ENCODE results near the gene USP9Y. TPM values are rescaled to one million over a fixed set of nuclear protein-coding genes. Genes with fewer than 3 reads are reported as not detected.
A peak's percentile ranks its signal among the peaks of the same experiment; 100 is the strongest.

USP9Y gene
- total and polyA plus RNA-seq, 10 donors = 0.17 to 33.5 (median 24.5) TPM; not detected in 5

DNA sequence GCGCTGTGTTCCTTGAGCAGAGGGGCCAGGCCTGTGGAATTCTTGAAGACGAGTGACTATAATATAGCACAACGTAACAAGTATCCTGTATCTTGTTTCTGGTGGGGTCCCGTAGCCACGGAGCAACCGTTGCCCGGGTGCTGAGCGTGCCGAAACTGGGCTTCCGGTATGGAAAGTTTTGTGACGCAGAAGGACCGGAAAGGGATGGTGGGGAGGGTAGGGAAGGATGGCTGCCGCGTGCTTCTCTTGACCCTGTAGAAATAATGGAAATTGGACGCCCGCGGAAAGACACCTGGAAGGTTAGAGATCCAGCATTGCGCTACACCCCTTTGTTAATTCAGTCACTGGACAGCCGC, 204.5 kb downstream of the USP9Y start:
- Histone ChIP-seq H3K4me3 (peak overlapping the region in 3 of 8 donors; percentile 52 to 62 (median 57)), H3K27me3 (replicated peaks in 1 of 7) (no peaks in the 10 kb centered on the region), H3K36me3 (peaks cover 0 to 14% (median 0%) of the 10 kb centered on the region in 6 donors), H3K9me3 (no peaks in the 10 kb centered on the region), H3K4me1 (peaks cover 0 to 45% (median 13%) of the 10 kb centered on the region in 6 donors), H3K27ac (peak overlapping the region in 3 of 8 donors; percentile 96 to 97 (median 96))
- TF ChIP-seq, protein P1, sequence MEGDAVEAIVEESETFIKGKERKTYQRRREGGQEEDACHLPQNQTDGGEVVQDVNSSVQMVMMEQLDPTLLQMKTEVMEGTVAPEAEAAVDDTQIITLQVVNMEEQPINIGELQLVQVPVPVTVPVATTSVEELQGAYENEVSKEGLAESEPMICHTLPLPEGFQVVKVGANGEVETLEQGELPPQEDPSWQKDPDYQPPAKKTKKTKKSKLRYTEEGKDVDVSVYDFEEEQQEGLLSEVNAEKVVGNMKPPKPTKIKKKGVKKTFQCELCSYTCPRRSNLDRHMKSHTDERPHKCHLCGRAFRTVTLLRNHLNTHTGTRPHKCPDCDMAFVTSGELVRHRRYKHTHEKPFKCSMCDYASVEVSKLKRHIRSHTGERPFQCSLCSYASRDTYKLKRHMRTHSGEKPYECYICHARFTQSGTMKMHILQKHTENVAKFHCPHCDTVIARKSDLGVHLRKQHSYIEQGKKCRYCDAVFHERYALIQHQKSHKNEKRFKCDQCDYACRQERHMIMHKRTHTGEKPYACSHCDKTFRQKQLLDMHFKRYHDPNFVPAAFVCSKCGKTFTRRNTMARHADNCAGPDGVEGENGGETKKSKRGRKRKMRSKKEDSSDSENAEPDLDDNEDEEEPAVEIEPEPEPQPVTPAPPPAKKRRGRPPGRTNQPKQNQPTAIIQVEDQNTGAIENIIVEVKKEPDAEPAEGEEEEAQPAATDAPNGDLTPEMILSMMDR (IDR thresholded peaks at IDR 0.05 in 8 of 11, conservative IDR thresholded peaks at IDR 0.05 in 3 of 11) = no peak
- TF ChIP-seq POLR2AphosphoS5 (IDR thresholded peaks at IDR 0.05) (no peak), POLR2A (IDR thresholded peaks at IDR 0.05) (no peak)
- 0 to 4% (median 0%) methylated on average over 4 to 19 of the region's 19 CpGs; no CpG with 5 or more reads in 2 of the 5 donors for WGBS, 5 donors
- no peak for DNase-seq
- intact Hi-C loops (cut with DNase I; ENCODE audit: low total_unique reads) = no loop called here

GRCh38 chrY:12905895-12906294, 204.9 kb downstream of the USP9Y start:
- DNase-seq = no peak
- 0 to 7% (median 1%) methylated on average over 15 of the region's 15 CpGs; no CpG with 5 or more reads in 2 of the 5 donors for WGBS, 5 donors
- H3K4me1 ChIP-seq = peaks cover 0 to 47% (median 13%) of the 10 kb centered on the region in 6 donors
- H3K9me3 ChIP-seq = no peaks in the 10 kb centered on the region
- H3K4me3 ChIP-seq = peak overlapping the region in 3 of 8 donors; percentile 52 to 62 (median 57)
- no peaks in the 10 kb centered on the region for H3K27me3 ChIP-seq (replicated peaks in 1 of 7)
- H3K27ac ChIP-seq = peak overlapping the region in 3 of 8 donors; percentile 96 to 97 (median 96)
- peaks cover 0 to 18% (median 0%) of the 10 kb centered on the region in 6 donors for H3K36me3 ChIP-seq
- intact Hi-C loops (cut with DNase I; ENCODE audit: low total_unique reads) = no loop called here
- TF ChIP-seq POLR2A (IDR thresholded peaks at IDR 0.05) = no peak
- TF ChIP-seq, protein P1 (IDR thresholded peaks at IDR 0.05 in 8 of 11, conservative IDR thresholded peaks at IDR 0.05 in 3 of 11) = no peak
- no peak for TF ChIP-seq POLR2AphosphoS5 (IDR thresholded peaks at IDR 0.05)

Other genes starting within 250 kb of the USP9Y start
- 100 to 1,000 TPM in 1 of 7 donors, 10 to 100 TPM in 1, under 1 TPM in 2, not detected in 3; 0.17 to 108 (median 47.8) TPM for gene DDX3Y, start 203.6 kb downstream of the USP9Y start, total RNA-seq
- gene DDX3Y, start 203.6 kb downstream of the USP9Y start, polyA plus RNA-seq = 10 to 100 TPM in 2 of 3 donors, under 1 TPM in 1; 0.02 to 47.5 (median 30.7) TPM

Measured in spleen (tissue), 11 donors.